Ishikawa (cell line): ENCODE results near the gene NLGN4X.

Experiments used
- CEBPB ChIP-seq: IDR thresholded peaks from 2 replicates; pipeline ENCODE4 v1.6.1; 2012
- CREB1 ChIP-seq: IDR thresholded peaks from 2 replicates; pipeline ENCODE4 v1.6.1; 2012; ENCODE audit warnings: low read depth
- EGR1 ChIP-seq: IDR thresholded peaks from 2 replicates; pipeline ENCODE4 v1.6.1; 2012
- EP300 ChIP-seq: IDR thresholded peaks from 2 replicates; pipeline ENCODE4 v1.6.1; 2012; ENCODE audit warnings: borderline replicate concordance
- FOXM1 ChIP-seq: IDR thresholded peaks from 2 replicates; pipeline ENCODE4 v1.6.1; 2012; ENCODE audit warnings: low read depth, borderline replicate concordance
- NFIC ChIP-seq: IDR thresholded peaks from 2 replicates; pipeline ENCODE4 v1.6.1; 2012
- RAD21 ChIP-seq: IDR thresholded peaks from 2 replicates; pipeline ENCODE4 v1.6.1; 2012; ENCODE audit warnings: low read depth
- TAF1 ChIP-seq: IDR thresholded peaks from 2 replicates; pipeline ENCODE4 v1.6.1; 2012; ENCODE audit warnings: low read depth, mild to moderate bottlenecking
- TCF12 ChIP-seq: IDR thresholded peaks from 2 replicates; pipeline ENCODE4 v1.6.1; 2012; ENCODE audit warnings: low read depth
- TEAD4 ChIP-seq: IDR thresholded peaks from 2 replicates; pipeline ENCODE4 v1.6.1; 2012
- YY1 ChIP-seq: IDR thresholded peaks from 2 replicates; pipeline ENCODE4 v1.6.1; 2012; ENCODE audit warnings: low read depth
- ZBTB7A ChIP-seq: IDR thresholded peaks from 2 replicates; pipeline ENCODE4 v1.6.1; 2012; ENCODE audit warnings: low read depth
- TF ChIP-seq, protein P1 (sequence below): IDR thresholded peaks from 2 replicates; pipeline ENCODE4 v1.6.1; 2012
- TF ChIP-seq, protein P2 (sequence below): IDR thresholded peaks from 2 replicates; pipeline ENCODE4 v1.6.1; 2012; ENCODE audit warnings: low read depth, mild to moderate bottlenecking
- TF ChIP-seq, protein P3 (sequence below): IDR thresholded peaks from 2 replicates; pipeline ENCODE4 v1.6.1; 2012

The NLGN4X gene

GRCh38 chrX:6228720-6229119 is at the start of gene NLGN4X:
Gene NLGN4X, minus strand, starts transcription at chrX:6228867. Its CDS starts 77,401 bp downstream, at chrX:6151466.
- TF ChIP-seq TCF12: no peak
- TF ChIP-seq EP300: no peak
- no peak for TF ChIP-seq NFIC
- TF ChIP-seq CEBPB: no peak
- no peak for TF ChIP-seq CREB1
- no peak for TF ChIP-seq TAF1
- TF ChIP-seq EGR1: no peak
- TF ChIP-seq ZBTB7A: no peak
- TF ChIP-seq FOXM1: no peak
- TF ChIP-seq, protein P1, sequence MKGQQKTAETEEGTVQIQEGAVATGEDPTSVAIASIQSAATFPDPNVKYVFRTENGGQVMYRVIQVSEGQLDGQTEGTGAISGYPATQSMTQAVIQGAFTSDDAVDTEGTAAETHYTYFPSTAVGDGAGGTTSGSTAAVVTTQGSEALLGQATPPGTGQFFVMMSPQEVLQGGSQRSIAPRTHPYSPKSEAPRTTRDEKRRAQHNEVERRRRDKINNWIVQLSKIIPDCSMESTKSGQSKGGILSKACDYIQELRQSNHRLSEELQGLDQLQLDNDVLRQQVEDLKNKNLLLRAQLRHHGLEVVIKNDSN: no peak
- TF ChIP-seq, protein P2, sequence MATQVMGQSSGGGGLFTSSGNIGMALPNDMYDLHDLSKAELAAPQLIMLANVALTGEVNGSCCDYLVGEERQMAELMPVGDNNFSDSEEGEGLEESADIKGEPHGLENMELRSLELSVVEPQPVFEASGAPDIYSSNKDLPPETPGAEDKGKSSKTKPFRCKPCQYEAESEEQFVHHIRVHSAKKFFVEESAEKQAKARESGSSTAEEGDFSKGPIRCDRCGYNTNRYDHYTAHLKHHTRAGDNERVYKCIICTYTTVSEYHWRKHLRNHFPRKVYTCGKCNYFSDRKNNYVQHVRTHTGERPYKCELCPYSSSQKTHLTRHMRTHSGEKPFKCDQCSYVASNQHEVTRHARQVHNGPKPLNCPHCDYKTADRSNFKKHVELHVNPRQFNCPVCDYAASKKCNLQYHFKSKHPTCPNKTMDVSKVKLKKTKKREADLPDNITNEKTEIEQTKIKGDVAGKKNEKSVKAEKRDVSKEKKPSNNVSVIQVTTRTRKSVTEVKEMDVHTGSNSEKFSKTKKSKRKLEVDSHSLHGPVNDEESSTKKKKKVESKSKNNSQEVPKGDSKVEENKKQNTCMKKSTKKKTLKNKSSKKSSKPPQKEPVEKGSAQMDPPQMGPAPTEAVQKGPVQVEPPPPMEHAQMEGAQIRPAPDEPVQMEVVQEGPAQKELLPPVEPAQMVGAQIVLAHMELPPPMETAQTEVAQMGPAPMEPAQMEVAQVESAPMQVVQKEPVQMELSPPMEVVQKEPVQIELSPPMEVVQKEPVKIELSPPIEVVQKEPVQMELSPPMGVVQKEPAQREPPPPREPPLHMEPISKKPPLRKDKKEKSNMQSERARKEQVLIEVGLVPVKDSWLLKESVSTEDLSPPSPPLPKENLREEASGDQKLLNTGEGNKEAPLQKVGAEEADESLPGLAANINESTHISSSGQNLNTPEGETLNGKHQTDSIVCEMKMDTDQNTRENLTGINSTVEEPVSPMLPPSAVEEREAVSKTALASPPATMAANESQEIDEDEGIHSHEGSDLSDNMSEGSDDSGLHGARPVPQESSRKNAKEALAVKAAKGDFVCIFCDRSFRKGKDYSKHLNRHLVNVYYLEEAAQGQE: no peak
- TF ChIP-seq TEAD4: no peak
- TF ChIP-seq, protein P3, sequence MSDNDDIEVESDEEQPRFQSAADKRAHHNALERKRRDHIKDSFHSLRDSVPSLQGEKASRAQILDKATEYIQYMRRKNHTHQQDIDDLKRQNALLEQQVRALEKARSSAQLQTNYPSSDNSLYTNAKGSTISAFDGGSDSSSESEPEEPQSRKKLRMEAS: no peak

GRCh38 chrX:6266041-6266440 is 37.4 kb upstream of the NLGN4X start:
- TF ChIP-seq EP300 (no peak), RAD21 (no peak), CEBPB (no peak), TEAD4 (no peak), YY1 (no peak), TCF12 (no peak), TAF1 (no peak), EGR1 (no peak), FOXM1 (no peak), NFIC (no peak), CREB1 (no peak)
- TF ChIP-seq, protein P1: no peak
- TF ChIP-seq, protein P3: no peak
- TF ChIP-seq, protein P2: no peak

GRCh38 chrX:6262959-6263358 is 34.3 kb upstream of the NLGN4X start:
- no peak for TF ChIP-seq TEAD4
- TF ChIP-seq, protein P2: no peak
- no peak for TF ChIP-seq TCF12
- no peak for TF ChIP-seq EGR1
- no peak for TF ChIP-seq RAD21
- no peak for TF ChIP-seq YY1
- no peak for TF ChIP-seq NFIC
- TF ChIP-seq CREB1: no peak
- no peak for TF ChIP-seq FOXM1
- TF ChIP-seq ZBTB7A: no peak
- no peak for TF ChIP-seq TAF1
- TF ChIP-seq CEBPB: no peak
- TF ChIP-seq, protein P1: no peak
- TF ChIP-seq EP300: no peak
- TF ChIP-seq, protein P3: no peak

DNA sequence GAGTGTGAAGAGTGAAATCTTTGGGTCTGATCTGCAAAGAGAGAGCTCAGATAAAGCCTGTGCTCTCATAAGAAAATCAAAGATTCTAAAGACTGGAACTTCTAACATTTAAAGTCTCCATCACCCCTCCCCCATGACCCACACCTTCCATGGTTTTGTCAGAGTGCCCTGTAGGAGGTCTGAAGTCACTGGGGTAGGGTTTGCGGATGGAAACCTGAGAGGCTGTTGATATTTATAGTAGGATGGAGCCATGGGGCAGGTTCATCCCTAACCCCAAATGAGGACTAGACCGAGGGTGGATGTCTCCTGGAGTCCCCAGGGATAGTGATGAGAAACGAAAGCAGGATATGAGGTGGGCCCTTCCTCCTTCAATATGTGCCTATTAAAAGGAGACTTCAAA is 28.4 kb upstream of the NLGN4X start:
- TF ChIP-seq YY1 (no peak), CREB1 (no peak), RAD21 (no peak), CEBPB (no peak), ZBTB7A (no peak), FOXM1 (no peak)
